Measurements from ENCODE around the gene TRAF3IP1. TPM values are rescaled to one million over a fixed set of nuclear protein-coding genes. Genes with fewer than 3 reads are reported as not detected.
A peak's percentile ranks its signal among the peaks of the same experiment; 100 is the strongest.

TRAF3IP1 gene
- total and polyA plus RNA-seq, 2 of the 13 experiments (the other 11 are each of a cell fraction or from before 2014, with no cell fraction given): 4.1 to 12.9 TPM

DNA sequence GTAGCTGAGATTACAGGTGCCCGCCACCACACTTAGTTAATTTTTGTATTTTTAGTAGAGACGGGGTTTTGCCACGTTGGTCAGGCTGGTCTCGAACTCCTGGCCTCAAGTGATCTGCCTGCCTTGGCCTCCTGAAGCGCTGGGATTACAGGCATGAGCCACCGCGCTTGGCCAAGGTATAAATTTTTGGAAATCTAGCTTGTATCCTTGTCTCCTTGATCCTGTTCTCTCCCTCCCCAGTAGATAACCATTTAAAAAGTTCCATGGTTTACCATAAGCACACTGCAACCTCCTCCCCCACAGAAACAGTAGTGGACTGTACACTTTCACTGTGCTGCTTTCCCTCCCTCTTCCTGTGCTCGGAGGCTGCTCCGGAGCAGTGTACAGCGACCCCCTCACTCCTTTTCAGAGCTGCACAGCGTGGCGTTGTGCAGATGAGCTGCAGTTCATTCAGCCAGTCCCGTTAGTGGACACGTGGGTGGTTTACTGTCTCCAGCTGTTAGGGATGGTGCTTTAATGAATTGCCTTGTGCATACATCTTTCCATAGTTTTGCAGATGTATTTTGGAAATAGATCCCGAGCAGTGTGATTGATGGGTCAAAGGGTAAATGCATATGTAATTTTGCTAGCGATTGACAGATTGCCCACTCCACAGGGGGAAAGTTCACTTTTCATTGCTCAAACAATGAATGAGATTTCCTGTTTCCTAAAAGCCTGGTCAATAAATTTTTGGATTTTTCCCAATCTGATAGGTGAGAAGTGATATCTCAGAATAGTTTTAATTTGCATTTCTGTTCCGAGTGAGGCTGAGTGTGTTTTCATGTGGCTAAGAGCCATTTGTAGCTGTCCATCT, 121.2 kb downstream of the TRAF3IP1 start (continued):
- TF ChIP-seq JDP2 (CRISPR knock-in tag; IDR thresholded peaks at IDR 0.05; ENCODE audit: borderline replicate concordance): no peak
- no peak for TF ChIP-seq AGO2 (optimal IDR thresholded peaks at IDR 0.05; ENCODE audit: low read depth, low read length)
- TF ChIP-seq, protein P1, sequence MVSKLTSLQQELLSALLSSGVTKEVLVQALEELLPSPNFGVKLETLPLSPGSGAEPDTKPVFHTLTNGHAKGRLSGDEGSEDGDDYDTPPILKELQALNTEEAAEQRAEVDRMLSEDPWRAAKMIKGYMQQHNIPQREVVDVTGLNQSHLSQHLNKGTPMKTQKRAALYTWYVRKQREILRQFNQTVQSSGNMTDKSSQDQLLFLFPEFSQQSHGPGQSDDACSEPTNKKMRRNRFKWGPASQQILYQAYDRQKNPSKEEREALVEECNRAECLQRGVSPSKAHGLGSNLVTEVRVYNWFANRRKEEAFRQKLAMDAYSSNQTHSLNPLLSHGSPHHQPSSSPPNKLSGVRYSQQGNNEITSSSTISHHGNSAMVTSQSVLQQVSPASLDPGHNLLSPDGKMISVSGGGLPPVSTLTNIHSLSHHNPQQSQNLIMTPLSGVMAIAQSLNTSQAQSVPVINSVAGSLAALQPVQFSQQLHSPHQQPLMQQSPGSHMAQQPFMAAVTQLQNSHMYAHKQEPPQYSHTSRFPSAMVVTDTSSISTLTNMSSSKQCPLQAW (CRISPR knock-in tag; IDR thresholded peaks at IDR 0.05): peak; percentile 94
- no peak for TF ChIP-seq NFRKB (IDR thresholded peaks at IDR 0.05)
- TF ChIP-seq NR1H2 (CRISPR knock-in tag; IDR thresholded peaks at IDR 0.05; ENCODE audit: borderline replicate concordance, low read depth): no peak
- no peak for TF ChIP-seq ZNF207 (IDR thresholded peaks at IDR 0.05; ENCODE audit: borderline replicate concordance)
- TF ChIP-seq NR2F1 (CRISPR knock-in tag; IDR thresholded peaks at IDR 0.05): peak in 1 of 2 experiments; percentile 52; a peak in 1 of 4 replicates
- TF ChIP-seq RCOR2 (CRISPR knock-in tag; IDR thresholded peaks at IDR 0.05): peak; percentile 67
- TF ChIP-seq SNRNP70 (IDR thresholded peaks at IDR 0.05; ENCODE audit: low read depth, low read length): no peak
- TF ChIP-seq, protein P2, sequence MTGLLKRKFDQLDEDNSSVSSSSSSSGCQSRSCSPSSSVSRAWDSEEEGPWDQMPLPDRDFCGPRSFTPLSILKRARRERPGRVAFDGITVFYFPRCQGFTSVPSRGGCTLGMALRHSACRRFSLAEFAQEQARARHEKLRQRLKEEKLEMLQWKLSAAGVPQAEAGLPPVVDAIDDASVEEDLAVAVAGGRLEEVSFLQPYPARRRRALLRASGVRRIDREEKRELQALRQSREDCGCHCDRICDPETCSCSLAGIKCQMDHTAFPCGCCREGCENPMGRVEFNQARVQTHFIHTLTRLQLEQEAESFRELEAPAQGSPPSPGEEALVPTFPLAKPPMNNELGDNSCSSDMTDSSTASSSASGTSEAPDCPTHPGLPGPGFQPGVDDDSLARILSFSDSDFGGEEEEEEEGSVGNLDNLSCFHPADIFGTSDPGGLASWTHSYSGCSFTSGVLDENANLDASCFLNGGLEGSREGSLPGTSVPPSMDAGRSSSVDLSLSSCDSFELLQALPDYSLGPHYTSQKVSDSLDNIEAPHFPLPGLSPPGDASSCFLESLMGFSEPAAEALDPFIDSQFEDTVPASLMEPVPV (CRISPR knock-in tag; IDR thresholded peaks at IDR 0.05): no peak
- TF ChIP-seq ZNF143 (CRISPR knock-in tag; IDR thresholded peaks at IDR 0.05): no peak; the same call in 1 of the 2 replicates
- TF ChIP-seq ZMAT3 (CRISPR knock-in tag; conservative IDR thresholded peaks at IDR 0.05): peak; percentile 70; the same call in 1 of the 2 replicates
- no peak for TF ChIP-seq REXO4 (CRISPR knock-in tag; IDR thresholded peaks at IDR 0.05; ENCODE audit: borderline replicate concordance)
- no peak for TF ChIP-seq PHB2 (IDR thresholded peaks at IDR 0.05; ENCODE audit: partially characterized antibody)
- no peak for TF ChIP-seq ARID2 (CRISPR knock-in tag; IDR thresholded peaks at IDR 0.05; ENCODE audit: borderline replicate concordance)
- TF ChIP-seq MXD4 (CRISPR knock-in tag; IDR thresholded peaks at IDR 0.05): peak; percentile 91
- TF ChIP-seq MLLT10 (CRISPR knock-in tag; IDR thresholded peaks at IDR 0.05): no peak
- TF ChIP-seq, protein P3, sequence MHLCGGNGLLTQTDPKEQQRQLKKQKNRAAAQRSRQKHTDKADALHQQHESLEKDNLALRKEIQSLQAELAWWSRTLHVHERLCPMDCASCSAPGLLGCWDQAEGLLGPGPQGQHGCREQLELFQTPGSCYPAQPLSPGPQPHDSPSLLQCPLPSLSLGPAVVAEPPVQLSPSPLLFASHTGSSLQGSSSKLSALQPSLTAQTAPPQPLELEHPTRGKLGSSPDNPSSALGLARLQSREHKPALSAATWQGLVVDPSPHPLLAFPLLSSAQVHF (CRISPR knock-in tag; IDR thresholded peaks at IDR 0.05): no peak
- TF ChIP-seq IKZF4 (CRISPR knock-in tag; IDR thresholded peaks at IDR 0.05; ENCODE audit: borderline replicate concordance, low read depth, not compliant biosample characterization): no peak
- TF ChIP-seq, protein P4, sequence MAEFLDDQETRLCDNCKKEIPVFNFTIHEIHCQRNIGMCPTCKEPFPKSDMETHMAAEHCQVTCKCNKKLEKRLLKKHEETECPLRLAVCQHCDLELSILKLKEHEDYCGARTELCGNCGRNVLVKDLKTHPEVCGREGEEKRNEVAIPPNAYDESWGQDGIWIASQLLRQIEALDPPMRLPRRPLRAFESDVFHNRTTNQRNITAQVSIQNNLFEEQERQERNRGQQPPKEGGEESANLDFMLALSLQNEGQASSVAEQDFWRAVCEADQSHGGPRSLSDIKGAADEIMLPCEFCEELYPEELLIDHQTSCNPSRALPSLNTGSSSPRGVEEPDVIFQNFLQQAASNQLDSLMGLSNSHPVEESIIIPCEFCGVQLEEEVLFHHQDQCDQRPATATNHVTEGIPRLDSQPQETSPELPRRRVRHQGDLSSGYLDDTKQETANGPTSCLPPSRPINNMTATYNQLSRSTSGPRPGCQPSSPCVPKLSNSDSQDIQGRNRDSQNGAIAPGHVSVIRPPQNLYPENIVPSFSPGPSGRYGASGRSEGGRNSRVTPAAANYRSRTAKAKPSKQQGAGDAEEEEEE (CRISPR knock-in tag; IDR thresholded peaks at IDR 0.05; ENCODE audit: borderline replicate concordance): no peak
- no peak for TF ChIP-seq XBP1 (CRISPR knock-in tag; IDR thresholded peaks at IDR 0.05)
- TF ChIP-seq TEAD3 (CRISPR knock-in tag; optimal IDR thresholded peaks at IDR 0.05; ENCODE audit: borderline replicate concordance): peak; percentile 85
- TF ChIP-seq ARNT (IDR thresholded peaks at IDR 0.05): no peak
- no peak for TF ChIP-seq SRSF1 (optimal IDR thresholded peaks at IDR 0.05; ENCODE audit: low read depth, low read length)
- TF ChIP-seq ZNF879 (CRISPR knock-in tag; IDR thresholded peaks at IDR 0.05): peak; percentile 88
- TF ChIP-seq TARDBP (CRISPR knock-in tag; IDR thresholded peaks at IDR 0.05): peak; percentile 87; the same call in 1 of the 2 replicates
